Measurements from ENCODE around the gene RNASE7.

Gene RNASE7

GRCh38 chr14:21043974-21044618 is 1.9 kb downstream of the RNASE7 start:
- no peak for DNase-seq (ENCODE audit: low read depth)
- TF ChIP-seq, protein P1, sequence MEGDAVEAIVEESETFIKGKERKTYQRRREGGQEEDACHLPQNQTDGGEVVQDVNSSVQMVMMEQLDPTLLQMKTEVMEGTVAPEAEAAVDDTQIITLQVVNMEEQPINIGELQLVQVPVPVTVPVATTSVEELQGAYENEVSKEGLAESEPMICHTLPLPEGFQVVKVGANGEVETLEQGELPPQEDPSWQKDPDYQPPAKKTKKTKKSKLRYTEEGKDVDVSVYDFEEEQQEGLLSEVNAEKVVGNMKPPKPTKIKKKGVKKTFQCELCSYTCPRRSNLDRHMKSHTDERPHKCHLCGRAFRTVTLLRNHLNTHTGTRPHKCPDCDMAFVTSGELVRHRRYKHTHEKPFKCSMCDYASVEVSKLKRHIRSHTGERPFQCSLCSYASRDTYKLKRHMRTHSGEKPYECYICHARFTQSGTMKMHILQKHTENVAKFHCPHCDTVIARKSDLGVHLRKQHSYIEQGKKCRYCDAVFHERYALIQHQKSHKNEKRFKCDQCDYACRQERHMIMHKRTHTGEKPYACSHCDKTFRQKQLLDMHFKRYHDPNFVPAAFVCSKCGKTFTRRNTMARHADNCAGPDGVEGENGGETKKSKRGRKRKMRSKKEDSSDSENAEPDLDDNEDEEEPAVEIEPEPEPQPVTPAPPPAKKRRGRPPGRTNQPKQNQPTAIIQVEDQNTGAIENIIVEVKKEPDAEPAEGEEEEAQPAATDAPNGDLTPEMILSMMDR (conservative IDR thresholded peaks at IDR 0.05; ENCODE audit: low read depth, low read length), result no peak
- no peak overlapping the region for H3K4me3 ChIP-seq (ENCODE audit: low read length)

DNA sequence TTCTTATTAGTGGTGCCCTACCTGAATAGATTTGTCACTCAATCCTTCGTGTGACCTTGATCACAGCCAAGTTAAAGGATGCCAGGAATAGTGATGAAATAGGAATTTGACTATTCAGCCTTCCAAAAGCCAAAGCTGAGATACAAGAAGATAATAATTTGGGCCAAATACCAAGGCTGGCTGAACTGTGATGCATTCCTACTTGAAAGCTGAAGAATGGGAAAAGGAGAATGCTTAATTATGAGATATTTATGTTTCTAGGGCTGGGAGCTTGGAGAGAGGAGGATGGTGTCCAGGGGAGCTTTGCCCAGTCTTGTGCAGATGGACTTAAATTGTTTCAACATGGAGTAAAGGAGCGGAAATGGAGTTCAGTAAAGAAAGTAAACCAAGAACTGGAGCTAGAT is 5.2 kb downstream of the RNASE7 start:
- no peak for DNase-seq (ENCODE audit: low read depth)
- TF ChIP-seq, protein P1 (conservative IDR thresholded peaks at IDR 0.05; ENCODE audit: low read depth, low read length), result no peak
- no peak overlapping the region for H3K4me3 ChIP-seq (ENCODE audit: low read length)

DNA sequence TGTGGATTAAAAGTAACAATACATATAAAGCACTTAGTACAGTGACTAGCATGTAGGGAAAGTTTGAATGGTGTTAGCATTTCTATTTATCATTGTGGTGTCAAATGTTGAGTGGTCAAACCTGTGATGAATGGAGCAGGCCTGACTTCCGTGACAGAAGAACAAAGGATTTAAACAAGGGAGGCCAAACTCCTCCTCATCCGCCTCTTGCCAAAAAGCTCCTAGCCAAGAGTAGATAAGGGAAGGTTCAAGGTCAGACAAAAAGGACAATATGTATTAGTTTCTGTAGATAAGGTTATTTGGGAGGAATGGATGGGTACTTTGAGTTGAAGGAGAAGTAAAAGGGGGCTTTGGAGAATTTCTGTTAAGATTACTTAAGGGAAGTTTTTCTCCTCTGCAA is 6.5 kb downstream of the RNASE7 start:
- no peak for DNase-seq (ENCODE audit: low read depth)
- TF ChIP-seq, protein P1 (conservative IDR thresholded peaks at IDR 0.05; ENCODE audit: low read depth, low read length), result no peak
- H3K4me3 ChIP-seq (ENCODE audit: low read length), result no peak overlapping the region

- no peak overlapping the region for H3K4me3 ChIP-seq (ENCODE audit: low read length)
- no peak for DNase-seq (ENCODE audit: low read depth)
- TF ChIP-seq, protein P1 (conservative IDR thresholded peaks at IDR 0.05; ENCODE audit: low read depth, low read length), result no peak
Measured at GRCh38 chr14:21049271-21049673, 7.1 kb downstream of the RNASE7 start.

GRCh38 chr14:21050597-21050996 is 8.4 kb downstream of the RNASE7 start:
- DNase-seq (ENCODE audit: low read depth), result no peak
- no peak overlapping the region for H3K4me3 ChIP-seq (ENCODE audit: low read length)
- TF ChIP-seq, protein P1 (conservative IDR thresholded peaks at IDR 0.05; ENCODE audit: low read depth, low read length), result no peak

DNA sequence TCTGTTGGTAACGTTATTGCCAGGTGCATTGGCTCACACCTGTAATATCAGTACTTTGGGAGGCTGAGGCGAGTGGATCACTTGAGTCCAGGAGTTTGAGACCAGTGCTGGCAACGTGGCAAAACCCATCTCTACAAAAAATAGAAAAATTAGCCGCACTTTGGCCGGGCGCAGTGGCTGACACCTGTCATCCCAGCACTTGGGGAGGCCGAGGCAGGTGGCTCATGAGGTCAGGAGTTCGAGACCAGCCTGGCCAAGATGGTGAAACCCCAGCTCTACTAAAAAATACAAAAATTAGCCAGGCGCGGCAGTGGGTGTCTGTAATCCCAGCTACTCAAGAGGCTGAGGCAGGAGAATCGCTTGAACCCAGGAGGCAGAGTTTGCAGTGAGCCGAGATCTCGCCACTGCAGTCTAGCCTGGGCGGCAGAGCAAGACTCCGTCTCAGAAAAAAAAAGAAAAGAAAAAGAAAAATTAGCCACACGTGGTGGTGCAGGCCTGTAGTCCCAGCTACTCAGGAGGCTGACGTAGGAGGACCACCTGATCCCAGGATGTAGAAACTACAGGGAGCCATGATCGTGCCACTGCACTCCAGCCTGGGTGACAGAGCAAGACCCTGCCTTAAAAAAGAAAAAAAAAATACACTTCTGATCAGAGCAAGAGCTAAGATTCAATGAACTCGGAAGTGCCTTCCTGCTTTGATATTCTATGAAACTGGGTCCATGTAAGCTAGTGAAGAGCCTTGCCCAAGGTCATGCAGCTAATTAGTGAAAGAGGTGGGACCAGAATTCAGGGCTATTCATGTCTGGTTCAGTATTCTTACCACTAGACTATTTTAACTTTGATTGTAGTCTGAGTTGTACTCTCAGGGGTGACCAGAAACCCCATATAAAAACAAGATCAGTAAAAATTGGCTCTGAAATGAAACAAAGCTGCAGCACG is 11.3 kb downstream of the RNASE7 start:
- no peak for DNase-seq (ENCODE audit: low read depth)
- H3K4me3 ChIP-seq (ENCODE audit: low read length), result no peak overlapping the region
- TF ChIP-seq, protein P1 (conservative IDR thresholded peaks at IDR 0.05; ENCODE audit: low read depth, low read length), result no peak
